Measurements from ENCODE around the gene HDAC9.
A peak's percentile ranks its signal among the peaks of the same experiment; 100 is the strongest.
"Not testable (repeated sequence)": the region's sequence is repeated elsewhere in the genome, so short reads cannot be mapped to it uniquely, and the experiment has no call there.

Gene HDAC9

DNA sequence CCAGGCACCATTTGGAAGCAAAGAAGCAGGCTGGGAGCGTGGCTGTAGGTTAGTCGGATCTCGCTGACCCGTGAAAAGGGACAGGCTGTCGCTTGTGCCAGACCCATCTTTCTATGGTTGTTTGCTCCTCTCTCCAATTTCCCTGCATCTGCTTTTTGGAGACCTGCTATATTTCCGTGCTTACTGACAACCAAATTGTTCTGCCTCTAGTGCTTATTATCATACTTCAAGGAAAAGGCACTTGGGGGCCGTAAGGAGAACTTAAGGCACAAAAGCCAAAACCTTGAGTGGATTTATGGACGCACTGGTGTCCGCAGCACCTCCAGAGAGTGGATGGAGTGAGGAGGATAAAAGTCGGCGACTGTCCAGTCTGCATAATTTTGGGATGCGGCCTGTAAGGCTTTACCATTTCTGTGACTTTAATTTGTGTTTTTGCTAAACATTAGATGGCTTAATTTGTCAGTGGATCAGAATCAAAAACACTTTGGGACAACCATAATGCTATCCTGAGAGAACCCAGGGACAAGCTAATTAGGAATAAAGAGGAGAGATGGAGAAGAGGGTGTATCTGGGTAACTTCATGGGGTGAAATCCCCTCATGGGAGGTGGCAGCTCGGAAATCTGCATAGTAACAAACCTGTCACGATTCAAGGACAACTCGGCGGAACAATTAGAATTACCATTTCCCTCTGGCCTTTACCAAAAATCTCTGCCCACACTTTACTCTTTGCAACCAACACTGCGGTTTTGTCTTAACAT, 206.7 kb downstream of the HDAC9 start:
- FAIRE-seq (no peak), DNase-seq (ENCODE audit: low spot score) (no peak)

DNA sequence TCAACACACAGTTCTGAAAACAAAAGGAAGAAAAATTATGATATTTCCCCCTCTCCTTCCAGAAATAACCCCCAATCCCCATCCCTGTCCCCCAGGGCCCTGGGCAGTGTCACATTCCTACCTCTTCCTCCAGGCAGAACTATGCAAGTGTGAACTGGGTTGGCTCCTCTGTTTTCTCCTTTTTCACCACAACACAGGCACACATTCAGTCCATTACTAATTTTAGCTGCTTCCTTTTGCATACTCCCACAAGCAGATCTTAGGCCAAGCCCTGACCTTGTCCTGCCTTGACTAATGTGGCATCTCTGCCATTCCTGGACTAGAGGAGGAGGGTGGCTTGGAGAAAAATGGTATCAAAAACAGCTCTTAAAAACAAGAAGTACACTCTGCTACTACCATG, 208.1 kb downstream of the HDAC9 start:
- DNase-seq (ENCODE audit: low spot score): no peak
- no peak for FAIRE-seq

DNA sequence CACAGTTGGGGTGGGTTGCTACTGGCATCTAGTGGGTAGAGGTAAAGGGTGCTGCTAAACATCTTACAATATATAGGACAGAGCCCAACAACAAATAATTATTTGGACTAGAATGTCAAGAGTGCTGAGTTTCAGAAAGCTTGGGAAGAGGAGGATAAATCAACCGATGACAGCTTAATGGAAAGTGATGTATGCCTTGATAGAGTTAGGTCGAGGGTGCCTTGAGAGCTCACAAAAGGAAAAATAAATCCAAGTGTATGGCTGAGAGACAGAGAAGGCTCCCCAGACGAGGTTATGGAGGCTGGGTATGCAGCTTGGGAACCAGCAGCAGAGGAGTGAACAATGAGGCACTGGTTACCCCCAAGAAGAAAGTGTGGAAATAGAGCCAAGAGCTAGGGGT, 211.1 kb downstream of the HDAC9 start:
- DNase-seq (ENCODE audit: low spot score): no peak
- FAIRE-seq: no peak

DNA sequence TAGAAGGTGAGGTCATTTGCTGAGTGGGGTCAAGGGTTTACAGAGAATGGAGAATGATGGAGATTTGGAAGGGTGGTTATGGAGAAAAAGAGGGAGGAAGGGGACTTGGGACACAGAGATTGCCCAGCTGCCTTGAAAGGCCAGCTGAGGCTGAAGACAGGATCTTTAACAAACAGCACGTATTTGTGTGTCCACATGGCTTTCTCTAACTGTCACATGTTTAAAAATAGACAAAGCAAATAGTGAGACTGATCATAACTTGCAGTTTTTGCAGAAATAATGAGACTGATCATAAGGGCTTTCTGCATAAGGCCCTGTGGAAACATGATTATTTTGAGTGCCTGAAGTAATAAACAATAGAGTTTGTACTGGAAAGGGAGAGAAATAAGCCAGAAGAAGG, 212.7 kb downstream of the HDAC9 start:
- no peak for DNase-seq (ENCODE audit: low spot score)
- FAIRE-seq: no peak

DNA sequence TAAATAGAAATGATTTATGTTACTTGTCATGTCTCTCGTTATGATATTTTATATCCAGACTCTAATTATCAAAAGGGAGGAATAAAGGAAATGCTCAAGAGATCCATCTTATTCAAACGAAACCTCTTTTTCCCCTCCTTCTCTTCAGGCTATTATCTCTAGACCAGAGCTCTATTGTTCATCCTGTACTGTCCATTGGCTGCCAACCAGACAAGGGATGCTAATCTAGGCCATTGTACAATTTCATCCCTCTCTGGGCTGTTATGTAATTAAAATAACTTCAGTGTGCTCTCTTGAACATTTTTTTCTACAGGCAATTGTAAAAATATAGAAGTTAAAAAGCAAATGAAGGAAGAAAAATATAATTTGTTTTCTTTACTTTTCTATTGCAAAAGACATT, 220.4 kb downstream of the HDAC9 start:
- DNase-seq (ENCODE audit: low spot score) (no peak), FAIRE-seq (no peak)

DNA sequence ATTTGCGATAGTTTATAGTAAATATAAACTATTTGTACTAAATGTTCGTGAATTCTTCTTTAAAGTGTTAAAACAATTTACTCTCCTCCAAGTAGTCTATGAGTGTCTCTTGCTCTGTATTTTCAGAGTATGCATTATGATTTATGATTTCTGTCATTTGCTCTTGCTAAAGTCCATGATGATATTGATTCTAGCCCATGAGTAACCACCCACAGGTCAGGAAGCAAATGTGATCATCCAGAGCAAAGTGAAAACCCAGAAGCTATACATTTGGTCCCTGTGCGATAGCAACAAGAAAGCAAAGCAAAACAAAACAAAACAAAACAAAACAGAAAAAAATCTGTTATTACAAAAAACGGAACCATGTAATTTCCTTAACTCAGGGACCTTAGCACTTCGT, 225.9 kb downstream of the HDAC9 start:
- FAIRE-seq (no peak), DNase-seq (ENCODE audit: low spot score) (no peak)

DNA sequence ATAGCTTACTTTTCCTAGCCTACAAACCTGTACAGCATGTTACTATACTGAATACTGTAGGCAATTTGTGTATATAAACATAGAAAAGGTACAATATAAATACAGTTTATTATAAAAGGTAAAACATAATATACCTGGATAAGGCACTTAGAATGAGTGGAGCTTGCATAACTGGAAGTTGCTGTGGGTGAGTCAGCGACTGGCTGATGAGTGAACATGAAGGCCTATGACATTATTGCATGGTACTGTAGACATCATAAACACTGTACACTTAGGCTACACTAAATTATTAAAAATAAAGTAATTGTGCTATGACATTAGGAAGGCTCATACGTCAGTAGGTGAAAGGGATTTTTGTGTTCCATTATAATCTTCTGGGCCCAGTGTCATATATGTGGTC, 228.8 kb downstream of the HDAC9 start:
- DNase-seq (ENCODE audit: low spot score) (no peak), FAIRE-seq (no peak)

DNA sequence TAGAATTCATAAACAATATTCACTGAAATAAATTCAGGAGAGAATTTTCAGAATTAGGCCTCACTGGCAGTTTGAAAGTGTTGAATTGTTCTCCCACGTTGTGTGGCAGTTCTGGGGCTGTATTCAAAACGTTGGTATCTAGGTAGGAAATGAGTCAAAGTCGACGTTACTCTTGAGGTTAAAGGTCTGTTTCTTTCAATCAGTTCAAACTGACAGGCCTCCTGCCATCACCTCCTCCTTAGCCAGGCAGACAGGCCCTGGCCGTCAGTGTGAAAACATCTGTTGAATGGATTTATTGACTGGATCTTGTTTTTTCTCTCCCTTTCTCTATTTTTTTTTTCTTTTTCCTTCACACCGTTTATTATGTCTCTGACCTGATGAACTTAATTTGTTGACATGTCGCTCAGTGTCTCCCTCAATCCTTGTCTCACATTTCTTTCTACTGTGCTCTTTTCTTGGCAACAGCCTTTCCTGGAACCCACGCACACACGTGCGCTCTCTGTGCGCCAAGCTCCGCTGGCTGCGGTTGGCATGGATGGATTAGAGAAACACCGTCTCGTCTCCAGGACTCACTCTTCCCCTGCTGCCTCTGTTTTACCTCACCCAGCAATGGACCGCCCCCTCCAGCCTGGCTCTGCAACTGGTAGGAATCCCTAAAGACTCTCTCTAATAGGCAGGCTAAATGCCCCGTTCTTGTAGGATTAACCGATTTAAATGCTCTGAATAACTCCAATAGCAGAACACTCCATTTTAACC, 231.7 kb downstream of the HDAC9 start:
- FAIRE-seq (no peak), DNase-seq (ENCODE audit: low spot score) (peak; percentile 45)

DNA sequence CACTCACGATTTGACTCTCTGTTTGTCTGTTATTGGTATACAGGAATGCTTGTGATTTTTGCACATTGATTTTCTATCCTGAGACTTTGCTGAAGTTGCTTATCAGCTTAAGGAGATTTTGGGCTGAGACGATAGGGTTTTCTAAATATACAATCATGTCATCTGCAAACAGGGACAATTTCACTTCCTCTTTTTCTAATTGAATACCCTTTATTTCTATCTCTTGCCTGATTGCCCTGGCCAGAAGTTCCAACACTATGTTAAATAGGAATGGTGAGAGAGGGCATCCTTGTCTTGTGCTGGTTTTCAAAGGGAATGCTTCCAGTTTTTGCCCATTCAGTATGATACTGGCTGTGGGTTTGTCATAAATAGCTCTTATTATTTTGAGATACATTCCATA, 240.5 kb downstream of the HDAC9 start:
- not testable (repeated sequence) for DNase-seq (ENCODE audit: low spot score); FAIRE-seq

DNA sequence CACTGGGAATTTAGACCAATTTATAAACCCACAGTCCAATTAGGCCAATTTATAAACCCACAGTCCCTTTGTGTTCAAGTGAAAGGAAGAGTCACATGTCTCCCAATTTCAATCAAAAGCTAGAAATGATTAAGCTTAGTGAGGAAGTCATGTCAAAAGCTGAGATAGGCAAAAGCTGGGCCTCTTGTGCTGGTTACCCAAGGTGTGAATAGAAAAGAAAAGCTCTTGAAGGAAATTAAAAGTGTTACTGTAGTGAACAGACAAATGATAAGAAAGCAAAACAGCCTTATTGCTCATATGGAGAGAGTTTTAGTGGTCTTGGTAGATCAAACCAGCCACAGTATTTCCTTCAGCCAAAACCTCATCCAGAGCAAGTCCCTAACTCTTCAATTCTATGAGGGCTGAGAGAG, 245.0 kb downstream of the HDAC9 start:
- FAIRE-seq: no peak
- DNase-seq (ENCODE audit: low spot score): no peak

DNA sequence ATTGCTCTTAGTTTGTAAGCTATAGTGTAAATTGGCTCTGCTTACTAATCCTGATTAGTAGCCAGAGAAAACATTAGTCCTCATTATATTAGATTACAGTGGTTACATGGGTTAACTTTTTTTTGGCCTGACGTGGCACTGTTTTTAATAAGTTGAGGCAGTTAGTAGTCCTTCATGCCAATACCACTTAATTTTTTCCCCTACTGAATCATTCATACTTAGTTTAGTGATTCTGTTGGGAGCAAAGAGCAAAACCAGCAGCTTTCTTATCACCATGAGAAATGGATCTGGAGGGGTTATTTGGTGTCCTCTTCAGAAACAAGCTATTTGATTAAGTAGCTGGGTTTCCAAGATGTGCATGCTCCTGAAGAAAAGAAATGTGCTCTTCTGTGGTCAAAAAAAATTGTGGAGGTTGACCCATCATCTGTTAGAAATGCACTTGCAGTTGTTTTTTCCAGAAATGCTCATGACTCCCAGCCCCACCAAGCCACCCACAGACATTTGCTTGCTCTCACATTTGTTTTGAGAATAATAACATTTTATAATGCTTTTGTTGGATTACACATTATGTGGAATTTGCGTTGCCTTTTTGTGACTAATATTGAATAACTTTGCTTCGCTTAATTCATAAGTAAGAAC, 258.5 kb downstream of the HDAC9 start:
- DNase-seq (ENCODE audit: low spot score) (no peak), FAIRE-seq (no peak)

DNA sequence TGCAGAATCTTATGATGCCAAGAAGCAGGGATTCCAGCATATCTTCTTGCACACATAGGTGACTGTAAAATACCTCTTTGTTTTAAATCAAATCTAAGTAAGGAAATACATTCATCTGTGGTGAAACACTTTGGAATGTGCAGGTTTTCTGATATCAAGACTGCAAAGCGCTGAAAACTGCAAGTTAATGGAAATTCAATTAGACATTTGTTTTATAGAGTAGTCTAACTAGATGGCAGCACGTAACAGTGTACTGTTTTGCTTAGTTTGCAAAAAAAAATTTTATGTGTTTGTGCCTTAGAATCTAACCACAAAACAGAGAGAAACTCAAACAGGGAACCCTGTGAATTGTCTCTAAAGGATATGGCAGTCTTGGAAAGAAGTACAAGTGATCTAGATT, 259.2 kb downstream of the HDAC9 start:
- DNase-seq (ENCODE audit: low spot score) (no peak), FAIRE-seq (no peak)

DNA sequence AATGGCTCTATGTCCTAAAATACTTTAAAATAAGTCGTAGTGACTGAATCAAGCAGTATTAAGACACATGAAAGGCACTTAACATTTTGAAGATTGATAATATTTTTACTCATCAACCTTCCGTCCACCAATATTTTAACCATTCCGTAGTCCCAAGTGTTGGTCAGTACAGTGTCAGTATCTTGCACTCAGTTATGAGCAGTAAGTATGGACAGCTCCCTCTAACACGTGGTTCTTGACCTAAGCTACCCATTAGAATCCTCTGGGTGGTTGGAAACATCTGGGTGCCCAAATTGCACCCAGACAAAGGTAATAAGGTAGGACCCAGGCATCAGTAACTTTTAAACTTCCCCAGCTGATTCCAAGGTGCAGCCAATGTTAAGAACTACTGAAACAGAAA, 260.2 kb downstream of the HDAC9 start:
- FAIRE-seq (no peak), DNase-seq (ENCODE audit: low spot score) (no peak)

DNA sequence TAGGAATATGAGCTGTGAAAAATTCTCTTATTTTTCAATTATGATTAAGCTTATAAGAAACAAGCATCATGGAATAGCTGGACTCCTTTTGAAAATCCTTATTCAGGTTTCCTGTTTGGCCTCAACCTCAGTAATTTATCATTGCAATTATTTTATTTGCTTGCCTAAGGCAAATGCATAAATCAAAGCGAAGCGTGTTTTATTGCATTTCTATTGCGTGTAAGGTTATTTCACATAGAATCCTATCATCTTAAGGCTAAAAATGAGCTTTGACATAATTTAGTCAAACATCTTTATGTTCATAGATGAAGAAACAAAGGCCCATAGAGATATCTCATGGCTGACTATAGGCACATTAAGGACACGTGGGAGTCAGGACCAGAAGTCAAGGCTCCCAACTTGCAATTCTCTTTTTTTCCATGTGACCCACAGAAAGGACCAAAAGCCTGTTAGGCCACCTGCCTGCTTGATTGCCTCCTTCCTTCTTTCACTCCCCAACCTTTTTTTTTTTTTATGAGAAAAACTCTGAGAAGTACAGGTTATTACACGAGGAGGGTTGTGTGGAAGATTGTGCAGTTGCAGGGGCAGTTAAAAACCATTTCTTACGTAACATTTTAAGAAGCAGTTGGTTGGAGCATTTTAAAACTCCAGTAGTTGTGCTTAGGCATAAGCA, 261.0 kb downstream of the HDAC9 start:
- DNase-seq (ENCODE audit: low spot score) (no peak), FAIRE-seq (no peak)

DNA sequence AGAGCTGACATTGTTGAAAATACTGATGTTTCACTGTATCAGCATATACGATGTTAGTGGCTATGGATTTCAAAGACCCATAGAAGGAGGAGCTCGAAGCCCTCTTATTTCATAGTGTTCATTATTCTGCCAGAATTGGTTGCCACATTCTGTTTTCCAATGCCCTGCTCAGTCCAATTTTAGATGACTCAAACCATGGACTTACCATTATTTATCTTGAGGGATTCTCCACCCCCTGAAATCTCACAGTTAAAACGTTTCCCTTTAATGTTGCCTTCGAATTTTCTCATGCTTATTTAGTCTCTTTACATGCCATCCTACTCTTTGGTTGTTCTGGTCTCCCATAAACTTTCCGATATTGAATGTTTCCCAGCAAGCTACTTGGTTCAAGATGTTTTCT, 264.5 kb downstream of the HDAC9 start:
- FAIRE-seq (no peak), DNase-seq (ENCODE audit: low spot score) (no peak)

DNA sequence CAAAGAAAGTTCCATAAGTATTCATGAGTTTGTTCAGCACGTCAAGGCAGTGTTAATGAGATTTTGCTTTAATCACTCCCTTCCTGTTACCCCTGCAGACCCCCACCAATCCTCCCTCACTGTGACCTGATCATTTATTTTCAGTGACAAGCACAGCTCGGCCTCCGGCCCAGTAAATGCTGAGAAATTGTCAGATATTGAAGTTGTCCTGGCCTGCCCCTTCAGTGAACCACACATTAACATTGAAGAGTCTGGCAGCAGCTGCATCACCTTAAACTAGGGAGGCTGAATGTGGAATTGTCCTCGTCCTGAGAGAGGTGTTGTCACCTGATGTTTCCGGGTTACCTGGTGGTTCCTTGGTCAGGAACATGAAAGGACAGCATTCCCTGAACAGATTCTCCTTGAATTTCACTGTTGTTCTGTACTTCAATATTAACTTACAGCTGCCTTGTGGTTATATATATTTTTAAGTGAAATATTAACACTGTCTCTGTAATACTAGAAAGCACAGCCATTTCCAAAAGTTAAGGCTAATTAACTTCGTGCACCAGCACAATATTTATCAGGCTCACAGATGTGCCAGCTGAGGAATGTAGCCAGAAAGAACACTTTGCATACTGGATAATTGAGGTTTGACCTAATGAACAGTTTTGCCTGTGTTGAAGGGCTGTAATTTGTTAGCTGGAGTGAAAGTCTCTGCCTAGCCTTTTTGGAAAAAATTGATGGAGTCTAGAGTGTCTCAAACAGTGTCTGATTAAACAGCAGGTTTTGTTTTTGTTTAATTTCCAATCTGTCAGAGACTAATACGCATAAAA, 265.3 kb downstream of the HDAC9 start:
- FAIRE-seq (no peak), DNase-seq (ENCODE audit: low spot score) (no peak)

DNA sequence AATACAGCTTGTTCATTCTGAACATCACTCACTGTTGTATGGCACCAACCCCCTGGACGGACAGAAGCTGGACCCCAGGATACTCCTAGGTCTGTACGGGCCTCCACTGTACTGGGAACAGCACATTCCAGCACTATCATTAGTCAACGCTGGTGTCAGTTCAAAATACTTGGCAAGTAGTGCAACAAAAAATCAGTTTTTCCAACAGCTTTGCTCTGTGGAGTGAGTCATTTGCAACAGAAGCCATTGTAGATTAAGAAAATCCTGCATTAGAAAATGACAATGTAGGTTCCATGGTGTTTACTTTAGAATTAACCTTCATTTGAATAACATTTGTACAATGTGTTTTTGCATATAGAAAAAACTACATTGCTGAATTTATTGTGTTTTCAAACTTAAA, 266.6 kb downstream of the HDAC9 start:
- FAIRE-seq (peak; percentile 57), DNase-seq (ENCODE audit: low spot score) (peak; percentile 17)

DNA sequence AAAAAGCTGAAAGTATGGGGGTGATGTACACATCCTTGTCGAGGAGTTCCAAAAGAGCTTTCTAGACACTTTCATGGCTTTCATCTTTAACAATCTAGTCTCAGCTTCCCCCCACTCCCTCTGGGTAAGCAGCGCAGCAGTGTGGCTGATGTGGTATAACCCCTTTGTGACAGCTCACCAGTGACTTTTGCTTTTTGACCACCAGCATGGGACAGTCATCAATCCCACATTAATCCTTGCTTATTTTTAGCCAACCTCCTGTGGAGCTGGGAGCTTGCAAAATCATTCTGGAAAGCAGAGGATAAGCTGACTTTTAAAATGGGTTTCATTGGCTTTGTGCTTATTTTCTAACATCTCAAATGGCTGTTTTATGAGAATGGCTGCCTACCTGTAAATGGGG, 272.7 kb downstream of the HDAC9 start:
- FAIRE-seq (peak; percentile 90), DNase-seq (ENCODE audit: low spot score) (peak; percentile 85)

DNA sequence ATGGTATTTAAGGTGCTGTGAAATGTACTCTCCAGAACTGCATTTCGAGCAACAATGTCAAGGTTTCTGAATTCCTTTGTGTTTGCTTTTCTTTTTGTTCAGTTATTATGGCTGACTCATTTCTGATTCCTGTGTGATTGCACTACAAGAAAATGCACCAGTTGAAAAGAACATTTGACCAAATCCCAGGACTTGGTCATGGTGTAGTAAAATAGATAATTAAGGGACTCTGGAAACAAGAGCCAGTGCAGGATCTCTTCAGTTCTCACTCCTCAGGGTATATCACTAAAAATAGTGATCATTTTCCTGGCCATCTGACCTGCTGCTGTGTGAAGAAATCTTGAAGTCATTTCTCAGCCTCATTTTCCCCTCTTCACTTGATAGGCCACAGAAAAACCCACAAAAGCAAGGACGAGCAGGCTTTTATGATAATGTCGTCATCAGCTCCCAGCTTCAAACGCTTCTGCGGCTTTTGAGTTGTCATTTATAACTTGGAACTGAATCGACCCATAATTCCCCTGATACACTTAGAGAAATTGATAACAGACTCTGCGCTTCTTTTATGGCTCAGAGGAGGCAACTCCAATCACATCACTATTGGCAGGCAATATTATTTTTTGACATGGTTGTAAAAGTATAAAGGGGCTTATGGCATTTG, 274.7 kb downstream of the HDAC9 start:
- FAIRE-seq (peak; percentile 89), DNase-seq (ENCODE audit: low spot score) (peak; percentile 83)

DNA sequence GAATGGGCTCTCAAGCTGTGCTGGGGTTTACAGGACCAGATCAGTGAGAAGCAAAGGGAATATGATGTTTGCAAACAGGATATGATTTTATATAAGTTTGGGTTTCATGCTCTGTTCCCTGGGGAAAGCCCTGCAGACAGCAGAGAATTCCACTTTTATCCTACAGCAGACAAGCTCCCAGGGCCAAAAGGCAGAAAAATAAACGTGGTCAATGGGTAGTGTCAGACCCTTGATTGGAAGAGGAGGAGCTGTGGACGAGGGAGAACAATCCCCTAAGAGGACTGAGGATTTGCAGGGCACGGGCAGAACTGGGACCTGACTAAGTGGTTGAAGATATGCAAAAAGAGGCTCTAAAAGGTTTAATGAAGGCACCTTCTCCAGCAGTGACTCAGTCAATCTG, 275.3 kb downstream of the HDAC9 start:
- no peak for FAIRE-seq
- DNase-seq (ENCODE audit: low spot score): no peak
